HepG2 (cell line): ENCODE results near the gene GAGE10. TPM values are rescaled to one million over a fixed set of nuclear protein-coding genes. Genes with fewer than 3 reads are reported as not detected.

Experiments used
- ELK4 ChIP-seq: sonication (generic); formaldehyde crosslinking; IDR thresholded peaks from 2 replicates; pipeline ENCODE4 v1.9.0; 2021; ENCODE audit warnings: missing genetic modification reagents, borderline replicate concordance
- HMGXB4 ChIP-seq, 2 experiments: sonication (generic) in 1 of 2; formaldehyde crosslinking in 1 of 2; IDR thresholded peaks; 2 replicates each; pipeline versions ENCODE4 v1.4.0 to v1.6.1; 2018 to 2020; ENCODE audit warnings: missing genetic modification reagents in 2 of 2, borderline replicate concordance in 1 of 2, low read depth in 1 of 2, mild to moderate bottlenecking in 1 of 2, missing biosample characterization in 1 of 2
- IRX3 ChIP-seq: sonication (generic); formaldehyde crosslinking; IDR thresholded peaks from 2 replicates; pipeline ENCODE4 v1.8.1; 2023; ENCODE audit warnings: mild to moderate bottlenecking, low read depth, missing genetic modification reagents, borderline replicate concordance
- MXD1 ChIP-seq: sonication (generic); formaldehyde crosslinking; IDR thresholded peaks from 2 replicates; pipeline ENCODE4 v1.4.0; 2020; ENCODE audit warnings: mild to moderate bottlenecking, missing genetic modification reagents
- NR2F1 ChIP-seq, 2 experiments: fragments of 450-650 bp in 1 of 2; formaldehyde crosslinking in 1 of 2; IDR thresholded peaks; 2 replicates each; pipeline versions ENCODE4 v1.5.0 to v1.6.1; 2016 to 2020; ENCODE audit warnings: mild to moderate bottlenecking in 1 of 2, missing compliant biosample characterization in 1 of 2, missing genetic modification reagents in 1 of 2, moderate library complexity in 1 of 2
- PHF20 ChIP-seq: sonication (generic); formaldehyde crosslinking; IDR thresholded peaks from 2 replicates; pipeline ENCODE4 v1.5.0; 2020; ENCODE audit warnings: mild to moderate bottlenecking, missing genetic modification reagents
- POGZ ChIP-seq: sonication (generic); formaldehyde crosslinking; IDR thresholded peaks from 2 replicates; pipeline ENCODE4 v1.4.0; 2020; ENCODE audit warnings: mild to moderate bottlenecking, missing genetic modification reagents
- POLR2AphosphoS2 ChIP-seq: IDR thresholded peaks from 2 replicates; pipeline ENCODE4 v1.6.1; 2011; ENCODE audit warnings: low read depth, low read length, improper control_type of control experiment
- PRMT3 ChIP-seq: sonication (generic); formaldehyde crosslinking; IDR thresholded peaks from 2 replicates; pipeline ENCODE4 v1.8.1; 2022; ENCODE audit warnings: low read depth, mild to moderate bottlenecking, moderate library complexity, missing genetic modification reagents, borderline replicate concordance
- TSC22D2 ChIP-seq: sonication (generic); formaldehyde crosslinking; IDR thresholded peaks from 2 replicates; pipeline ENCODE4 v1.5.1; 2020; ENCODE audit warnings: missing genetic modification reagents, mild to moderate bottlenecking, borderline replicate concordance
- YEATS4 ChIP-seq: sonication (generic); formaldehyde crosslinking; IDR thresholded peaks from 2 replicates; pipeline ENCODE4 v1.4.0; 2020; ENCODE audit warnings: missing genetic modification reagents, borderline replicate concordance
- ZBTB7B ChIP-seq: sonication (generic); formaldehyde crosslinking; IDR thresholded peaks from 2 replicates; pipeline ENCODE4 v1.4.0; 2020; ENCODE audit warnings: missing genetic modification reagents
- ZFY ChIP-seq: sonication (generic); formaldehyde crosslinking; IDR thresholded peaks from 2 replicates; pipeline ENCODE4 v1.4.0; 2020; ENCODE audit warnings: missing genetic modification reagents
- ZNF512 ChIP-seq: sonication (generic); formaldehyde crosslinking; IDR thresholded peaks from 2 replicates; pipeline ENCODE4 v1.4.0; 2020; ENCODE audit warnings: mild to moderate bottlenecking, missing genetic modification reagents
- ZNF556 ChIP-seq: sonication (generic); formaldehyde crosslinking; IDR thresholded peaks from 2 replicates; pipeline ENCODE4 v1.4.0; 2020; ENCODE audit warnings: mild to moderate bottlenecking, missing genetic modification reagents, borderline replicate concordance
- ZNF574 ChIP-seq: sonication (generic); formaldehyde crosslinking; IDR thresholded peaks from 2 replicates; pipeline ENCODE4 v1.4.0; 2020; ENCODE audit warnings: missing genetic modification reagents
- ZNF607 ChIP-seq: sonication (generic); formaldehyde crosslinking; IDR thresholded peaks from 2 replicates; pipeline ENCODE4 v1.5.1; 2020; ENCODE audit warnings: missing genetic modification reagents, mild to moderate bottlenecking, borderline replicate concordance
- ZNF724P ChIP-seq: sonication (generic); formaldehyde crosslinking; IDR thresholded peaks from 2 replicates; pipeline ENCODE4 v1.8.0; 2022; ENCODE audit warnings: missing genetic modification reagents, borderline replicate concordance
- ZNF746 ChIP-seq: sonication (generic); formaldehyde crosslinking; IDR thresholded peaks from 2 replicates; pipeline ENCODE4 v1.8.0; 2022; ENCODE audit warnings: mild to moderate bottlenecking, missing genetic modification reagents
- ZNF792 ChIP-seq: IDR thresholded peaks from 2 replicates; pipeline ENCODE4 v1.6.1; 2016
- polyA plus RNA-seq, 8 experiments: library from polyadenylated mRNA; depleted of rRNA in 3 of 8; stranded (reverse) in 7 of 8; unstranded in 1 of 8; fragments of >200 nt; fragmentation: Illumina TruSeq in 4 of 8; extraction: Trizol in 4 of 8; gene quantifications; 2 replicates each; pipeline versions ENCODE4 v1.2.1 to v1.2.3, GENCODE V29; 2011 to 2016; ENCODE audit warnings: low read depth in 4 of 8, missing spikeins in 1 of 8, mixed read lengths in 1 of 8; ENCODE audit not compliant: insufficient read depth in 1 of 8
- total RNA-seq, 5 experiments: library from RNA; depleted of rRNA; stranded (reverse); fragments of >200 nt; fragmentation: Illumina TruSeq; extraction: Trizol; gene quantifications; 2 replicates each; pipeline ENCODE4 v1.2.3, GENCODE V29; 2016; ENCODE audit warnings: low read depth in 1 of 5

GAGE10 gene
- total and polyA plus RNA-seq, 2 of the 13 experiments (the other 11 are each of a cell fraction or from before 2014, with no cell fraction given): not detected

GRCh38 chrX:49269010-49269766 is 34.3 kb upstream of the GAGE10 start (continued):
- TF ChIP-seq POLR2AphosphoS2 (no peak), ZNF556 (CRISPR knock-in tag) (no peak), PRMT3 (CRISPR knock-in tag) (no peak), ZNF574 (CRISPR knock-in tag) (peak; percentile 37; the same call in 1 of the 2 replicates), NR2F1 (CRISPR knock-in tag; IDR thresholded peaks at IDR 0.05) (no peak), ZNF746 (CRISPR knock-in tag) (no peak), TSC22D2 (no peak), MXD1 (no peak), POGZ (CRISPR knock-in tag) (peak; percentile 56), ELK4 (CRISPR knock-in tag) (no peak), IRX3 (CRISPR knock-in tag) (no peak), ZNF607 (no peak), ZFY (CRISPR knock-in tag) (no peak), PHF20 (CRISPR knock-in tag) (no peak), YEATS4 (CRISPR knock-in tag) (0 out of 2 replicates have a peak, but pooled peaks have one; percentile 37), ZNF792 (CRISPR knock-in tag) (no peak), HMGXB4 (CRISPR knock-in tag; IDR thresholded peaks at IDR 0.05; ENCODE audit: borderline replicate concordance in 1 of 2, low read depth in 1 of 2) (no peak), ZNF512 (CRISPR knock-in tag) (no peak), ZBTB7B (CRISPR knock-in tag) (no peak), ZNF724P (CRISPR knock-in tag) (no peak)
